GM12875 (cell line): ENCODE results near the gene FCN2.

Experiments used
- H3K4me3 ChIP-seq: one replicate; pipeline ENCODE4 v1.5.1; 2011; ENCODE audit warnings: low read depth, low read length, control low read depth
- CTCF ChIP-seq: IDR thresholded peaks from 2 replicates; pipeline ENCODE4 v1.5.1; 2011; ENCODE audit warnings: low read depth, mild to moderate bottlenecking, control low read depth, inconsistent platforms, low read length, moderate library complexity, borderline replicate concordance; ENCODE audit not compliant: insufficient read depth

The FCN2 gene

GRCh38 chr9:134894136-134894860, 13.7 kb downstream of the FCN2 start:
- TF ChIP-seq CTCF = no peak
- no peak overlapping the region for H3K4me3 ChIP-seq

- no peak overlapping the region for H3K4me3 ChIP-seq
- no peak for TF ChIP-seq CTCF
Measured at GRCh38 chr9:134895097-134895496, 14.5 kb downstream of the FCN2 start.

GRCh38 chr9:134895567-134895907, 14.9 kb downstream of the FCN2 start:
- no peak overlapping the region for H3K4me3 ChIP-seq
- TF ChIP-seq CTCF = no peak

GRCh38 chr9:134895908-134896833, 15.6 kb downstream of the FCN2 start:
- H3K4me3 ChIP-seq = no peak overlapping the region
- no peak for TF ChIP-seq CTCF

- TF ChIP-seq CTCF = no peak
- no peak overlapping the region for H3K4me3 ChIP-seq
Measured at GRCh38 chr9:134896834-134897583, 16.4 kb downstream of the FCN2 start.

GRCh38 chr9:134897584-134898170, 17.1 kb downstream of the FCN2 start:
- H3K4me3 ChIP-seq = no peak overlapping the region
- TF ChIP-seq CTCF = no peak
